ENCODE measurements around the gene EPX.

Gene EPX

GRCh38 chr17:58252141-58252540 is 59.6 kb downstream of the EPX start:
- ATAC-seq, result no peak
- TF ChIP-seq ARNTL (CRISPR knock-in tag; IDR thresholded peaks at IDR 0.05; ENCODE audit: borderline replicate concordance, low read depth) (no peak), TSHZ2 (CRISPR knock-in tag; IDR thresholded peaks at IDR 0.05) (no peak), TOX (CRISPR knock-in tag; IDR thresholded peaks at IDR 0.05; ENCODE audit: borderline replicate concordance) (no peak), ESRRG (CRISPR knock-in tag; IDR thresholded peaks at IDR 0.05) (no peak), ISL1 (CRISPR knock-in tag; IDR thresholded peaks at IDR 0.05) (no peak), ZC3H10 (CRISPR knock-in tag; IDR thresholded peaks at IDR 0.05) (no peak), ZNF70 (CRISPR knock-in tag; IDR thresholded peaks at IDR 0.05) (no peak), CSDC2 (CRISPR knock-in tag; IDR thresholded peaks at IDR 0.05) (no peak)
- TF ChIP-seq, protein P1, sequence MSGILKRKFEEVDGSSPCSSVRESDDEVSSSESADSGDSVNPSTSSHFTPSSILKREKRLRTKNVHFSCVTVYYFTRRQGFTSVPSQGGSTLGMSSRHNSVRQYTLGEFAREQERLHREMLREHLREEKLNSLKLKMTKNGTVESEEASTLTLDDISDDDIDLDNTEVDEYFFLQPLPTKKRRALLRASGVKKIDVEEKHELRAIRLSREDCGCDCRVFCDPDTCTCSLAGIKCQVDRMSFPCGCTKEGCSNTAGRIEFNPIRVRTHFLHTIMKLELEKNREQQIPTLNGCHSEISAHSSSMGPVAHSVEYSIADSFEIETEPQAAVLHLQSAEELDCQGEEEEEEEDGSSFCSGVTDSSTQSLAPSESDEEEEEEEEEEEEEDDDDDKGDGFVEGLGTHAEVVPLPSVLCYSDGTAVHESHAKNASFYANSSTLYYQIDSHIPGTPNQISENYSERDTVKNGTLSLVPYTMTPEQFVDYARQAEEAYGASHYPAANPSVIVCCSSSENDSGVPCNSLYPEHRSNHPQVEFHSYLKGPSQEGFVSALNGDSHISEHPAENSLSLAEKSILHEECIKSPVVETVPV (CRISPR knock-in tag; IDR thresholded peaks at IDR 0.05), result no peak

GRCh38 chr17:58253082-58253481 is 60.6 kb downstream of the EPX start:
- no peak for ATAC-seq
- TF ChIP-seq ZFP30 (CRISPR knock-in tag; IDR thresholded peaks at IDR 0.05), result no peak
- TF ChIP-seq, protein P2, sequence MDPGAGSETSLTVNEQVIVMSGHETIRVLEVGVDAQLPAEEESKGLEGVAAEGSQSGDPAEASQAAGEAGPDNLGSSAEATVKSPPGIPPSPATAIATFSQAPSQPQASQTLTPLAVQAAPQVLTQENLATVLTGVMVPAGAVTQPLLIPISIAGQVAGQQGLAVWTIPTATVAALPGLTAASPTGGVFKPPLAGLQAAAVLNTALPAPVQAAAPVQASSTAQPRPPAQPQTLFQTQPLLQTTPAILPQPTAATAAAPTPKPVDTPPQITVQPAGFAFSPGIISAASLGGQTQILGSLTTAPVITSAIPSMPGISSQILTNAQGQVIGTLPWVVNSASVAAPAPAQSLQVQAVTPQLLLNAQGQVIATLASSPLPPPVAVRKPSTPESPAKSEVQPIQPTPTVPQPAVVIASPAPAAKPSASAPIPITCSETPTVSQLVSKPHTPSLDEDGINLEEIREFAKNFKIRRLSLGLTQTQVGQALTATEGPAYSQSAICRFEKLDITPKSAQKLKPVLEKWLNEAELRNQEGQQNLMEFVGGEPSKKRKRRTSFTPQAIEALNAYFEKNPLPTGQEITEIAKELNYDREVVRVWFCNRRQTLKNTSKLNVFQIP (CRISPR knock-in tag; IDR thresholded peaks at IDR 0.05; ENCODE audit: borderline replicate concordance, low read depth), result no peak

All from SK-N-SH treated with all-trans-retinoic acid at 6 μM for 48 hours (cell line).